ENCODE results near the gene GPC5.
"Not testable (repeated sequence)": the region's sequence is repeated elsewhere in the genome, so short reads cannot be mapped to it uniquely, and the experiment has no call there.

Gene GPC5

GRCh38 chr13:91792054-91792453 lies 393.6 kb downstream of the GPC5 start:
- H3K4me1 ChIP-seq (ENCODE audit: control insufficient read depth, insufficient read depth, low read length, unreplicated experiment) = no peaks in the 10 kb centered on the region
- H3K27me3 ChIP-seq (ENCODE audit: insufficient read depth, low read length) = no peaks in the 10 kb centered on the region
- no peak overlapping the region for H3K4me3 ChIP-seq (ENCODE audit: low read depth, low read length)
- H2AFZ ChIP-seq (ENCODE audit: low read length, unreplicated experiment) = no peak overlapping the region
- H3K79me2 ChIP-seq (ENCODE audit: control insufficient read depth, insufficient read depth, low read length, unreplicated experiment) = no peaks in the 10 kb centered on the region
- H3K36me3 ChIP-seq (ENCODE audit: insufficient read depth, low read length) = no peaks in the 10 kb centered on the region
- no peak overlapping the region for H3K27ac ChIP-seq (ENCODE audit: low read depth, low read length)

- no peaks in the 10 kb centered on the region for H3K27me3 ChIP-seq (ENCODE audit: insufficient read depth, low read length)
- H3K79me2 ChIP-seq (ENCODE audit: control insufficient read depth, insufficient read depth, low read length, unreplicated experiment) = no peaks in the 10 kb centered on the region
- no peak overlapping the region for H3K27ac ChIP-seq (ENCODE audit: low read depth, low read length)
- no peak overlapping the region for H3K4me3 ChIP-seq (ENCODE audit: low read depth, low read length)
- H2AFZ ChIP-seq (ENCODE audit: low read length, unreplicated experiment) = no peak overlapping the region
- H3K36me3 ChIP-seq (ENCODE audit: insufficient read depth, low read length) = no peaks in the 10 kb centered on the region
- no peaks in the 10 kb centered on the region for H3K4me1 ChIP-seq (ENCODE audit: control insufficient read depth, insufficient read depth, low read length, unreplicated experiment)
These were observed 399.1 kb downstream of the GPC5 start for GRCh38 chr13:91797567-91797966.

- H3K36me3 ChIP-seq (ENCODE audit: insufficient read depth, low read length); H2AFZ ChIP-seq (ENCODE audit: low read length, unreplicated experiment); H3K4me1 ChIP-seq (ENCODE audit: control insufficient read depth, insufficient read depth, low read length, unreplicated experiment); H3K27ac ChIP-seq (ENCODE audit: low read depth, low read length); H3K27me3 ChIP-seq (ENCODE audit: insufficient read depth, low read length); H3K79me2 ChIP-seq (ENCODE audit: control insufficient read depth, insufficient read depth, low read length, unreplicated experiment); H3K4me3 ChIP-seq (ENCODE audit: low read depth, low read length): not testable (repeated sequence)
These were observed 399.9 kb downstream of the GPC5 start for GRCh38 chr13:91798338-91798737.

- H3K4me1 ChIP-seq (ENCODE audit: control insufficient read depth, insufficient read depth, low read length, unreplicated experiment); H3K4me3 ChIP-seq (ENCODE audit: low read depth, low read length); H3K36me3 ChIP-seq (ENCODE audit: insufficient read depth, low read length); H3K27me3 ChIP-seq (ENCODE audit: insufficient read depth, low read length); H3K79me2 ChIP-seq (ENCODE audit: control insufficient read depth, insufficient read depth, low read length, unreplicated experiment); H3K27ac ChIP-seq (ENCODE audit: low read depth, low read length); H2AFZ ChIP-seq (ENCODE audit: low read length, unreplicated experiment): not testable (repeated sequence)
These were observed 403.4 kb downstream of the GPC5 start for GRCh38 chr13:91801772-91802171.

GRCh38 chr13:91802957-91803356 lies 404.5 kb downstream of the GPC5 start:
- Histone ChIP-seq H3K4me3 (ENCODE audit: low read depth, low read length) (no peak overlapping the region), H3K27ac (ENCODE audit: low read depth, low read length) (no peak overlapping the region), H2AFZ (ENCODE audit: low read length, unreplicated experiment) (no peak overlapping the region), H3K4me1 (ENCODE audit: control insufficient read depth, insufficient read depth, low read length, unreplicated experiment) (no peaks in the 10 kb centered on the region), H3K27me3 (ENCODE audit: insufficient read depth, low read length) (no peaks in the 10 kb centered on the region), H3K79me2 (ENCODE audit: control insufficient read depth, insufficient read depth, low read length, unreplicated experiment) (no peaks in the 10 kb centered on the region), H3K36me3 (ENCODE audit: insufficient read depth, low read length) (no peaks in the 10 kb centered on the region)

- H3K4me1 ChIP-seq (ENCODE audit: control insufficient read depth, insufficient read depth, low read length, unreplicated experiment) = no peaks in the 10 kb centered on the region
- H2AFZ ChIP-seq (ENCODE audit: low read length, unreplicated experiment) = no peak overlapping the region
- H3K27ac ChIP-seq (ENCODE audit: low read depth, low read length) = no peak overlapping the region
- H3K27me3 ChIP-seq (ENCODE audit: insufficient read depth, low read length) = no peaks in the 10 kb centered on the region
- H3K4me3 ChIP-seq (ENCODE audit: low read depth, low read length) = no peak overlapping the region
- no peaks in the 10 kb centered on the region for H3K36me3 ChIP-seq (ENCODE audit: insufficient read depth, low read length)
- no peaks in the 10 kb centered on the region for H3K79me2 ChIP-seq (ENCODE audit: control insufficient read depth, insufficient read depth, low read length, unreplicated experiment)
These were observed 406.3 kb downstream of the GPC5 start for GRCh38 chr13:91804724-91805123.

GRCh38 chr13:91805605-91806004 lies 407.2 kb downstream of the GPC5 start:
- Histone ChIP-seq H2AFZ (ENCODE audit: low read length, unreplicated experiment) (no peak overlapping the region), H3K4me3 (ENCODE audit: low read depth, low read length) (no peak overlapping the region), H3K27me3 (ENCODE audit: insufficient read depth, low read length) (no peaks in the 10 kb centered on the region), H3K4me1 (ENCODE audit: control insufficient read depth, insufficient read depth, low read length, unreplicated experiment) (no peaks in the 10 kb centered on the region), H3K79me2 (ENCODE audit: control insufficient read depth, insufficient read depth, low read length, unreplicated experiment) (no peaks in the 10 kb centered on the region), H3K36me3 (ENCODE audit: insufficient read depth, low read length) (no peaks in the 10 kb centered on the region), H3K27ac (ENCODE audit: low read depth, low read length) (no peak overlapping the region)

- H3K4me3 ChIP-seq (ENCODE audit: low read depth, low read length) = no peak overlapping the region
- no peaks in the 10 kb centered on the region for H3K4me1 ChIP-seq (ENCODE audit: control insufficient read depth, insufficient read depth, low read length, unreplicated experiment)
- no peak overlapping the region for H2AFZ ChIP-seq (ENCODE audit: low read length, unreplicated experiment)
- no peaks in the 10 kb centered on the region for H3K79me2 ChIP-seq (ENCODE audit: control insufficient read depth, insufficient read depth, low read length, unreplicated experiment)
- no peaks in the 10 kb centered on the region for H3K36me3 ChIP-seq (ENCODE audit: insufficient read depth, low read length)
- H3K27me3 ChIP-seq (ENCODE audit: insufficient read depth, low read length) = no peaks in the 10 kb centered on the region
- H3K27ac ChIP-seq (ENCODE audit: low read depth, low read length) = no peak overlapping the region
These were observed 410.7 kb downstream of the GPC5 start for GRCh38 chr13:91809161-91809560.

- Histone ChIP-seq H3K79me2 (ENCODE audit: control insufficient read depth, insufficient read depth, low read length, unreplicated experiment) (no peaks in the 10 kb centered on the region), H3K36me3 (ENCODE audit: insufficient read depth, low read length) (no peaks in the 10 kb centered on the region), H3K4me1 (ENCODE audit: control insufficient read depth, insufficient read depth, low read length, unreplicated experiment) (no peaks in the 10 kb centered on the region), H3K4me3 (ENCODE audit: low read depth, low read length) (no peak overlapping the region), H2AFZ (ENCODE audit: low read length, unreplicated experiment) (no peak overlapping the region), H3K27me3 (ENCODE audit: insufficient read depth, low read length) (no peaks in the 10 kb centered on the region), H3K27ac (ENCODE audit: low read depth, low read length) (no peak overlapping the region)
These were observed 414.8 kb downstream of the GPC5 start for GRCh38 chr13:91813253-91813652.

- Histone ChIP-seq H3K4me1 (ENCODE audit: control insufficient read depth, insufficient read depth, low read length, unreplicated experiment) (no peaks in the 10 kb centered on the region), H3K27me3 (ENCODE audit: insufficient read depth, low read length) (no peaks in the 10 kb centered on the region), H3K4me3 (ENCODE audit: low read depth, low read length) (no peak overlapping the region), H2AFZ (ENCODE audit: low read length, unreplicated experiment) (no peak overlapping the region), H3K27ac (ENCODE audit: low read depth, low read length) (no peak overlapping the region), H3K79me2 (ENCODE audit: control insufficient read depth, insufficient read depth, low read length, unreplicated experiment) (no peaks in the 10 kb centered on the region), H3K36me3 (ENCODE audit: insufficient read depth, low read length) (no peaks in the 10 kb centered on the region)
These were observed 417.9 kb downstream of the GPC5 start for GRCh38 chr13:91816263-91816807.

GRCh38 chr13:91817250-91817649 lies 418.8 kb downstream of the GPC5 start:
- no peak overlapping the region for H2AFZ ChIP-seq (ENCODE audit: low read length, unreplicated experiment)
- H3K27me3 ChIP-seq (ENCODE audit: insufficient read depth, low read length) = no peaks in the 10 kb centered on the region
- H3K27ac ChIP-seq (ENCODE audit: low read depth, low read length) = no peak overlapping the region
- H3K4me1 ChIP-seq (ENCODE audit: control insufficient read depth, insufficient read depth, low read length, unreplicated experiment) = no peaks in the 10 kb centered on the region
- no peaks in the 10 kb centered on the region for H3K36me3 ChIP-seq (ENCODE audit: insufficient read depth, low read length)
- no peaks in the 10 kb centered on the region for H3K79me2 ChIP-seq (ENCODE audit: control insufficient read depth, insufficient read depth, low read length, unreplicated experiment)
- no peak overlapping the region for H3K4me3 ChIP-seq (ENCODE audit: low read depth, low read length)

Data from ACC112 (cell line).